Heart left ventricle (tissue), 13 donors: ENCODE results near the gene ZMYM2.

Experiments
- POLR2A ChIP-seq, 2 donors: fragments of 450-650 bp; IDR thresholded peaks; one replicate each; pipeline ENCODE4 v1.6.1; 2017; ENCODE audit warnings: antibody characterized with exemption in 2 of 2, mild to moderate bottlenecking in 2 of 2, moderate library complexity in 2 of 2
- TF ChIP-seq, protein P1 (sequence below), 12 donors: fragments of 200-600 bp; sonication (generic) in 4 of 12; IDR thresholded peaks; one replicate each; pipeline versions ENCODE4 v1.5.0 to v1.8.0; 2018 to 2022; ENCODE audit warnings: antibody characterized with exemption in 12 of 12, mild to moderate bottlenecking in 5 of 12
- donor health status: ischemic (EF 13 %, LVEDD 7.1; RV severe dilation, severe dysfunction).
- donor health status: DM: no; HTN: yes; CAD: no.
- donor health status: DM: no; HTN: no; CAD: no.
- donor health status: ischemic (EF 25% LVEDD 6.9; RV normal size, moderate dysfunction).
- donor health status: ischemic (EF 25% LVEDD 5.7; RV mildly dilated, moderate dysfunction).
- donor health status: ischemic (EF 35%, LVEDD 5.7; RV mildly dilated, moderate dysfunction).
- donor health status: nonischemic (EF 11% LVEDD 7.7; RV severe dilation, severe dysfunction).
- donor health status: DM: yes; HTN: yes; CAD: no.
- donor health status: PGD.
- donor health status: ischemic (EF 29% LVEDD 5.4; RV normal size, mild dysfunction).
- donor health status: nonischemic (EF 23%, LVEDD 6.1; RV moderate dilation, normal function).

DNA sequence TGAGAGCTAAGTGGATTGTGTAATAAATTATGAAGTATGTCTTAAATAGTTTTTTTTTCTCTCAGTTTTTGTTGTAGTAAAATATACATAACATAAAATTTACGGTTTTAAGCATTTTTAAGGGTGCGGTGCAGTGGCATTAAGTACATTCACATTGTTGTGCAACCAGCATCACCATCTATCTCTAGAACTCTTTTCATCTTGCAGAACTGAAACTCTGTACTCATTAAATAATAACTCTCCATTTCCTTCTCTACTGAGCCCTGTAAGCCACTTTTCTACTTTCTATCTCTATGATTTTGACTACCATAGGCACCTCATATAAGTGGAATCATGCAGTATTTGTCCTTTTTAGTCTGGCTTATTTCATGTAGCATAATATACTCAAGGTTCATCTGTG lies 115.2 kb downstream of the ZMYM2 start:
- TF ChIP-seq, protein P1, sequence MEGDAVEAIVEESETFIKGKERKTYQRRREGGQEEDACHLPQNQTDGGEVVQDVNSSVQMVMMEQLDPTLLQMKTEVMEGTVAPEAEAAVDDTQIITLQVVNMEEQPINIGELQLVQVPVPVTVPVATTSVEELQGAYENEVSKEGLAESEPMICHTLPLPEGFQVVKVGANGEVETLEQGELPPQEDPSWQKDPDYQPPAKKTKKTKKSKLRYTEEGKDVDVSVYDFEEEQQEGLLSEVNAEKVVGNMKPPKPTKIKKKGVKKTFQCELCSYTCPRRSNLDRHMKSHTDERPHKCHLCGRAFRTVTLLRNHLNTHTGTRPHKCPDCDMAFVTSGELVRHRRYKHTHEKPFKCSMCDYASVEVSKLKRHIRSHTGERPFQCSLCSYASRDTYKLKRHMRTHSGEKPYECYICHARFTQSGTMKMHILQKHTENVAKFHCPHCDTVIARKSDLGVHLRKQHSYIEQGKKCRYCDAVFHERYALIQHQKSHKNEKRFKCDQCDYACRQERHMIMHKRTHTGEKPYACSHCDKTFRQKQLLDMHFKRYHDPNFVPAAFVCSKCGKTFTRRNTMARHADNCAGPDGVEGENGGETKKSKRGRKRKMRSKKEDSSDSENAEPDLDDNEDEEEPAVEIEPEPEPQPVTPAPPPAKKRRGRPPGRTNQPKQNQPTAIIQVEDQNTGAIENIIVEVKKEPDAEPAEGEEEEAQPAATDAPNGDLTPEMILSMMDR (IDR thresholded peaks at IDR 0.05) = no peak
- no peak for TF ChIP-seq POLR2A (IDR thresholded peaks at IDR 0.05)
